CD4-positive, alpha-beta T cell (primary cell): ENCODE measurements around the gene CCR6. TPM values are rescaled to one million over a fixed set of nuclear protein-coding genes. Genes with fewer than 3 reads are reported as not detected.
A peak's percentile ranks its signal among the peaks of the same experiment; 100 is the strongest.

Source experiments
- ATAC-seq: fragments of 200-7000 bp; cut with Tn5 transposase; one replicate; pipeline ENCODE4 v1.10.0; 2022; ENCODE audit warnings: mild to moderate bottlenecking; ENCODE audit not compliant: poor library complexity
- CTCF ChIA-PET: fragments of 350-600 bp; sonication (Branson Sonifier 250); formaldehyde crosslinking; loops from one replicate; lab custom pipeline; 2021; ENCODE audit warnings: antibody characterized with exemption, inconsistent platforms; lab: Charles Lee
- POLR2A ChIA-PET: fragments of 350-600 bp; sonication (Branson Sonifier 250); formaldehyde crosslinking; loops from one replicate; lab custom pipeline; 2021; ENCODE audit warnings: antibody characterized with exemption, inconsistent platforms; lab: Charles Lee
- DNase-seq, 14 experiments: peaks; one replicate each; pipeline ENCODE4 v3.0.0-alpha.2; 2013 to 2020; ENCODE audit warnings: mixed read lengths in 2 of 14
- H3K27ac ChIP-seq, 2 donors: one replicate each; pipeline versions ENCODE4 v1.5.1 to v1.7.0; 2013; ENCODE audit warnings: low read length in 2 of 2, low read depth in 1 of 2, mild to moderate bottlenecking in 1 of 2
- H3K27me3 ChIP-seq, 2 experiments: 1 replicate in 1 of 2; 2 replicates in 1 of 2; pipeline versions ENCODE4 v1.6.1 to v1.7.0; 2013; ENCODE audit warnings: low read length in 2 of 2, control low read depth in 1 of 2, mild to moderate bottlenecking in 1 of 2, moderate library complexity in 1 of 2; ENCODE audit not compliant: insufficient read depth in 2 of 2, control insufficient read depth in 1 of 2
- H3K36me3 ChIP-seq: one replicate; pipeline ENCODE4 v1.6.1; 2013; ENCODE audit warnings: low read length, control low read depth; ENCODE audit not compliant: insufficient read depth
- H3K4me1 ChIP-seq: one replicate; pipeline ENCODE4 v1.6.1; 2013; ENCODE audit warnings: low read length, control low read depth; ENCODE audit not compliant: insufficient read depth
- H3K4me3 ChIP-seq: one replicate; pipeline ENCODE4 v1.5.1; 2013; ENCODE audit warnings: mild to moderate bottlenecking, low read length, moderate library complexity
- H3K9me3 ChIP-seq, 2 experiments: 1 replicate in 1 of 2; 2 replicates in 1 of 2; pipeline versions ENCODE4 v1.6.1 to v1.7.0; 2013; ENCODE audit warnings: low read length in 2 of 2, mild to moderate bottlenecking in 2 of 2, control low read depth in 1 of 2, moderate library complexity in 1 of 2; ENCODE audit not compliant: control insufficient read depth in 1 of 2, insufficient read depth in 1 of 2
- H3K27ac Mint-ChIP-seq: one replicate; pipeline ENCODE4 v1.8.0; 2020; ENCODE audit warnings: mixed read lengths
- H3K27me3 Mint-ChIP-seq: one replicate; pipeline ENCODE4 v1.8.0; 2021; ENCODE audit warnings: mixed read lengths
- H3K36me3 Mint-ChIP-seq: one replicate; pipeline ENCODE4 v1.8.0; 2021; ENCODE audit warnings: low read depth, mixed read lengths
- H3K4me1 Mint-ChIP-seq: one replicate; pipeline ENCODE4 v1.8.0; 2021; ENCODE audit warnings: low read depth, mixed read lengths
- H3K4me3 Mint-ChIP-seq: one replicate; pipeline ENCODE4 v1.8.0; 2020; ENCODE audit warnings: mild to moderate bottlenecking, mixed read lengths
- H3K9me3 Mint-ChIP-seq: one replicate; pipeline ENCODE4 v1.8.0; 2020; ENCODE audit warnings: mixed read lengths
- CTCF ChIP-seq: fragments of 200-600 bp; IDR thresholded peaks from one replicate; pipeline ENCODE4 v1.8.0; 2022; ENCODE audit warnings: antibody characterized with exemption, mild to moderate bottlenecking
- intact Hi-C, 2 experiments: fragments of 100-400 bp; cut with DNase I in 1 of 2; cut with micrococcal nuclease in 1 of 2; formaldehyde crosslinking; loops; one replicate each; pipeline versions ENCODE4 v1.15.1 to v1.9.0; 2023 to 2025; cut with DNase I, micrococcal nuclease
- total RNA-seq, 174 experiments: library from RNA in 2 of 174; stranded (reverse) in 2 of 174; gene quantifications; one replicate each; pipeline ENCODE4 v1.2.3 and lab custom pipeline; 2021 to 2026

Gene CCR6
- total RNA-seq, 2 experiments from 2014 or later = 13.6 to 15.9 TPM

GRCh38 chr6:167124753-167125152 is 1.9 kb downstream of the CCR6 start:
- H3K4me3 Mint-ChIP-seq = no peak overlapping the region
- H3K36me3 Mint-ChIP-seq = no peaks in the 10 kb centered on the region
- H3K27me3 ChIP-seq = no peaks in the 10 kb centered on the region
- POLR2A ChIA-PET = no interaction called here
- no peaks in the 10 kb centered on the region for H3K27me3 Mint-ChIP-seq
- CTCF ChIA-PET = no interaction called here
- H3K4me1 ChIP-seq = peaks cover 77% of the 10 kb centered on the region
- H3K27ac ChIP-seq = no peak overlapping the region
- peaks cover 52% of the 10 kb centered on the region for H3K4me1 Mint-ChIP-seq
- peaks cover 0 to 4% of the 10 kb centered on the region in 2 experiments for H3K9me3 ChIP-seq
- DNase-seq (no peak), ATAC-seq (no peak)
- H3K36me3 ChIP-seq = peaks cover 29% of the 10 kb centered on the region
- peak overlapping the region; percentile 95 for H3K27ac Mint-ChIP-seq
- H3K4me3 ChIP-seq = no peak overlapping the region
- TF ChIP-seq CTCF = no peak
- H3K9me3 Mint-ChIP-seq = no peaks in the 10 kb centered on the region
- intact Hi-C loops = loop anchor here in 1 of 2 experiments (5.0 kb wide), 2 partner anchors 32 to 127 kb away; partner anchors contain the start of gene CEP43

- no peak for TF ChIP-seq CTCF
- peaks cover 52% of the 10 kb centered on the region for H3K4me1 Mint-ChIP-seq
- Histone ChIP-seq H3K27me3 (no peaks in the 10 kb centered on the region), H3K4me1 (peaks cover 77% of the 10 kb centered on the region), H3K27ac (no peak overlapping the region), H3K4me3 (no peak overlapping the region), H3K9me3 (peaks cover 0 to 4% of the 10 kb centered on the region in 2 experiments), H3K36me3 (peaks cover 30% of the 10 kb centered on the region)
- ChIA-PET POLR2A (no interaction called here), CTCF (no interaction called here)
- intact Hi-C loops = loop anchor here in 1 of 2 experiments (5.0 kb wide), 1 partner anchor 33 kb away; no protein-coding TSS in a partner anchor
- H3K36me3 Mint-ChIP-seq = no peaks in the 10 kb centered on the region
- H3K9me3 Mint-ChIP-seq = no peaks in the 10 kb centered on the region
- DNase-seq (no peak), ATAC-seq (no peak)
- H3K27me3 Mint-ChIP-seq = no peaks in the 10 kb centered on the region
- H3K4me3 Mint-ChIP-seq = no peak overlapping the region
- no peak overlapping the region for H3K27ac Mint-ChIP-seq
Observed at GRCh38 chr6:167125410-167125809, 2.5 kb downstream of the CCR6 start.

GRCh38 chr6:167125855-167126349 is 3.0 kb downstream of the CCR6 start:
- Mint-ChIP-seq H3K9me3 (no peaks in the 10 kb centered on the region), H3K36me3 (no peaks in the 10 kb centered on the region), H3K27me3 (no peaks in the 10 kb centered on the region), H3K27ac (no peak overlapping the region), H3K4me3 (no peak overlapping the region), H3K4me1 (peaks cover 49% of the 10 kb centered on the region)
- ChIA-PET CTCF (interaction anchor here (1.4 kb wide), 2 partner anchors 13 to 16 kb away, joined by 3 to 4 read pairs; no protein-coding TSS in a partner anchor), POLR2A (no interaction called here)
- ATAC-seq = no peak
- peaks cover 30% of the 10 kb centered on the region for H3K36me3 ChIP-seq
- no peak overlapping the region for H3K4me3 ChIP-seq
- no peak for TF ChIP-seq CTCF
- DNase-seq = no peak
- H3K4me1 ChIP-seq = peaks cover 77% of the 10 kb centered on the region
- intact Hi-C loops = loop anchor here in 1 of 2 experiments (5.0 kb wide), 1 partner anchor 34 kb away; no protein-coding TSS in a partner anchor
- H3K27me3 ChIP-seq = no peaks in the 10 kb centered on the region
- peaks cover 0 to 4% of the 10 kb centered on the region in 2 experiments for H3K9me3 ChIP-seq
- no peak overlapping the region for H3K27ac ChIP-seq
